ENCODE measurements around the gene PIPOX. TPM values are rescaled to one million over a fixed set of nuclear protein-coding genes. Genes with fewer than 3 reads are reported as not detected.

Gene PIPOX
- total and polyA plus RNA-seq, 2 of the 13 experiments (the other 11 are each of a cell fraction or from before 2014, with no cell fraction given) = 87.3 to 154 TPM

DNA sequence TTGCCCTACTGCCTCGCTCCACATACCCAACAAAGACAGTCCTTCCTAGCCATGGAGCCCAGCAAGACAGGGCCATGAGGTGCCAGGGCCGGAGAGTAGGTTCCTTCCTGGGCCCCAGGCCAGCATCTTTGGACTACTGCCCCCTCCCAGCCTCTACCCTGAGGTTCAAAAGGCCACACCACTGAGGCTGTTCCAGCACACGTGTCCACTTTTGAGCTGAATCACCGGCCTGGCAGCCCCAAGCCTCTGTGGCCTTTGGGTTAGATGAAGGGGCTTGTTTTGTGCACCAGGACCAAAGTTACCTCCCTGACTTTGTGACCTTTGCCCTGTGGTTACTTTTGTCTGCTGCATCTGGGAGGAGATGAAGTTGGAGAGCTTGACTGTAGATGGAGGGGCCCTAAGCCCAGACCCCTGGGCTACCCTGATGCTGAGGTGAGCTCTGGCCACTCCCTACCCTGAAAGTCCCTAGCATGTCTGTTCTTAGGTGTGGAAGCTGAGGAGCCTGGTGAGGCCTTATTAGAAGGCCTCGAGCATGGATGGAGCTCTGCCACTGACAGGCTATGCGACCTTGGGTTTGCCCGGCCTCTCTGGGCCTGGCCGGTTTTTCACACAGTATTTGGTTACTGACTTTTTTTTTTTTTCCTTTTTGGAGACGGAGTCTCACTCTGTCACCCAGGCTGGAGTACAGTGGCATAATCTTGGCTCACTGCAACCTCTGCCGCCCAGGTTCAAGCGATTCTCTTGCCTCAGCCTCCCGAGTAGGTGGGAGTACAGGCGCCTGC lies 49.1 kb upstream of the PIPOX start (continued):
- no peak for TF ChIP-seq ZNF549 (CRISPR knock-in tag; IDR thresholded peaks at IDR 0.05)
- TF ChIP-seq, protein P1, sequence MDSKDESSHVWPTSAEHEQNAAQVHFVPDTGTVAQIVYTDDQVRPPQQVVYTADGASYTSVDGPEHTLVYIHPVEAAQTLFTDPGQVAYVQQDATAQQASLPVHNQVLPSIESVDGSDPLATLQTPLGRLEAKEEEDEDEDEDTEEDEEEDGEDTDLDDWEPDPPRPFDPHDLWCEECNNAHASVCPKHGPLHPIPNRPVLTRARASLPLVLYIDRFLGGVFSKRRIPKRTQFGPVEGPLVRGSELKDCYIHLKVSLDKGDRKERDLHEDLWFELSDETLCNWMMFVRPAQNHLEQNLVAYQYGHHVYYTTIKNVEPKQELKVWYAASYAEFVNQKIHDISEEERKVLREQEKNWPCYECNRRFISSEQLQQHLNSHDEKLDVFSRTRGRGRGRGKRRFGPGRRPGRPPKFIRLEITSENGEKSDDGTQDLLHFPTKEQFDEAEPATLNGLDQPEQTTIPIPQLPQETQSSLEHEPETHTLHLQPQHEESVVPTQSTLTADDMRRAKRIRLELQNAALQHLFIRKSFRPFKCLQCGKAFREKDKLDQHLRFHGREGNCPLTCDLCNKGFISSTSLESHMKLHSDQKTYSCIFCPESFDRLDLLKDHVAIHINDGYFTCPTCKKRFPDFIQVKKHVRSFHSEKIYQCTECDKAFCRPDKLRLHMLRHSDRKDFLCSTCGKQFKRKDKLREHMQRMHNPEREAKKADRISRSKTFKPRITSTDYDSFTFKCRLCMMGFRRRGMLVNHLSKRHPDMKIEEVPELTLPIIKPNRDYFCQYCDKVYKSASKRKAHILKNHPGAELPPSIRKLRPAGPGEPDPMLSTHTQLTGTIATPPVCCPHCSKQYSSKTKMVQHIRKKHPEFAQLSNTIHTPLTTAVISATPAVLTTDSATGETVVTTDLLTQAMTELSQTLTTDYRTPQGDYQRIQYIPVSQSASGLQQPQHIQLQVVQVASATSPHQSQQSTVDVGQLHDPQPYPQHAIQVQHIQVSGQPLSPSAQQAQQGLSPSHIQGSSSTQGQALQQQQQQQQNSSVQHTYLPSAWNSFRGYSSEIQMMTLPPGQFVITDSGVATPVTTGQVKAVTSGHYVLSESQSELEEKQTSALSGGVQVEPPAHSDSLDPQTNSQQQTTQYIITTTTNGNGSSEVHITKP (CRISPR knock-in tag; IDR thresholded peaks at IDR 0.05; ENCODE audit: low read depth) = no peak
- TF ChIP-seq ZMYM3 (CRISPR knock-in tag; IDR thresholded peaks at IDR 0.05) = peak; percentile 60
- TF ChIP-seq, protein P2, sequence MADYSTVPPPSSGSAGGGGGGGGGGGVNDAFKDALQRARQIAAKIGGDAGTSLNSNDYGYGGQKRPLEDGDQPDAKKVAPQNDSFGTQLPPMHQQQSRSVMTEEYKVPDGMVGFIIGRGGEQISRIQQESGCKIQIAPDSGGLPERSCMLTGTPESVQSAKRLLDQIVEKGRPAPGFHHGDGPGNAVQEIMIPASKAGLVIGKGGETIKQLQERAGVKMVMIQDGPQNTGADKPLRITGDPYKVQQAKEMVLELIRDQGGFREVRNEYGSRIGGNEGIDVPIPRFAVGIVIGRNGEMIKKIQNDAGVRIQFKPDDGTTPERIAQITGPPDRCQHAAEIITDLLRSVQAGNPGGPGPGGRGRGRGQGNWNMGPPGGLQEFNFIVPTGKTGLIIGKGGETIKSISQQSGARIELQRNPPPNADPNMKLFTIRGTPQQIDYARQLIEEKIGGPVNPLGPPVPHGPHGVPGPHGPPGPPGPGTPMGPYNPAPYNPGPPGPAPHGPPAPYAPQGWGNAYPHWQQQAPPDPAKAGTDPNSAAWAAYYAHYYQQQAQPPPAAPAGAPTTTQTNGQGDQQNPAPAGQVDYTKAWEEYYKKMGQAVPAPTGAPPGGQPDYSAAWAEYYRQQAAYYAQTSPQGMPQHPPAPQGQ (CRISPR knock-in tag; IDR thresholded peaks at IDR 0.05; ENCODE audit: borderline replicate concordance) = no peak
- TF ChIP-seq AGO2 (optimal IDR thresholded peaks at IDR 0.05; ENCODE audit: low read depth, low read length) = no peak
- TF ChIP-seq, protein P3, sequence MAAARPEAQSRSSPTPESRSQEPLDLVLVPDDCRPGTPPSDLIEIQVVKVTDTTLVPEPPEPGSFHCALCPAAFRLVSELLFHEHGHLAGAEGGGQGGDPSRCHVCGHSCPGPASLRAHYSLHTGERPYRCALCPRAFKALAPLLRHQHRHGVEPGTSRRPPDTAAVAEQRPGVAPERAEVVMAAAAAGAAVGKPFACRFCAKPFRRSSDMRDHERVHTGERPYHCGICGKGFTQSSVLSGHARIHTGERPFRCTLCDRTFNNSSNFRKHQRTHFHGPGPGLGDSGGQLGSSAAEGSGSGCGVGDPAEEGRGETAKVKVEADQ (CRISPR knock-in tag; IDR thresholded peaks at IDR 0.05; ENCODE audit: borderline replicate concordance) = no peak
- no peak for TF ChIP-seq ZNF543 (CRISPR knock-in tag; IDR thresholded peaks at IDR 0.05)
- no peak for TF ChIP-seq ZNF547 (CRISPR knock-in tag; IDR thresholded peaks at IDR 0.05)
- TF ChIP-seq ZNF235 (CRISPR knock-in tag; IDR thresholded peaks at IDR 0.05; ENCODE audit: borderline replicate concordance) = no peak
- TF ChIP-seq, protein P4, sequence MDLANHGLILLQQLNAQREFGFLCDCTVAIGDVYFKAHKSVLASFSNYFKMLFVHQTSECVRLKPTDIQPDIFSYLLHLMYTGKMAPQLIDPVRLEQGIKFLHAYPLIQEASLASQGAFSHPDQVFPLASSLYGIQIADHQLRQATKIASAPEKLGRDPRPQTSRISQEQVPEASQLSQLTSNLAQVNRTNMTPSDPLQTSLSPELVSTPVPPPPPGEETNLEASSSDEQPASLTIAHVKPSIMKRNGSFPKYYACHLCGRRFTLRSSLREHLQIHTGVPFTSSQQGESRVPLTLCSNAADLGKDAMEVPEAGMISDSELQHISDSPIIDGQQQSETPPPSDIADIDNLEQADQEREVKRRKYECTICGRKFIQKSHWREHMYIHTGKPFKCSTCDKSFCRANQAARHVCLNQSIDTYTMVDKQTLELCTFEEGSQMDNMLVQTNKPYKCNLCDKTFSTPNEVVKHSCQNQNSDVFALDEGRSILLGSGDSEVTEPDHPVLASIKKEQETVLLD (CRISPR knock-in tag; IDR thresholded peaks at IDR 0.05; ENCODE audit: low read depth) = no peak
- peak; percentile 54 for TF ChIP-seq ZFX (CRISPR knock-in tag; IDR thresholded peaks at IDR 0.05; ENCODE audit: low read depth)
- TF ChIP-seq, protein P5, sequence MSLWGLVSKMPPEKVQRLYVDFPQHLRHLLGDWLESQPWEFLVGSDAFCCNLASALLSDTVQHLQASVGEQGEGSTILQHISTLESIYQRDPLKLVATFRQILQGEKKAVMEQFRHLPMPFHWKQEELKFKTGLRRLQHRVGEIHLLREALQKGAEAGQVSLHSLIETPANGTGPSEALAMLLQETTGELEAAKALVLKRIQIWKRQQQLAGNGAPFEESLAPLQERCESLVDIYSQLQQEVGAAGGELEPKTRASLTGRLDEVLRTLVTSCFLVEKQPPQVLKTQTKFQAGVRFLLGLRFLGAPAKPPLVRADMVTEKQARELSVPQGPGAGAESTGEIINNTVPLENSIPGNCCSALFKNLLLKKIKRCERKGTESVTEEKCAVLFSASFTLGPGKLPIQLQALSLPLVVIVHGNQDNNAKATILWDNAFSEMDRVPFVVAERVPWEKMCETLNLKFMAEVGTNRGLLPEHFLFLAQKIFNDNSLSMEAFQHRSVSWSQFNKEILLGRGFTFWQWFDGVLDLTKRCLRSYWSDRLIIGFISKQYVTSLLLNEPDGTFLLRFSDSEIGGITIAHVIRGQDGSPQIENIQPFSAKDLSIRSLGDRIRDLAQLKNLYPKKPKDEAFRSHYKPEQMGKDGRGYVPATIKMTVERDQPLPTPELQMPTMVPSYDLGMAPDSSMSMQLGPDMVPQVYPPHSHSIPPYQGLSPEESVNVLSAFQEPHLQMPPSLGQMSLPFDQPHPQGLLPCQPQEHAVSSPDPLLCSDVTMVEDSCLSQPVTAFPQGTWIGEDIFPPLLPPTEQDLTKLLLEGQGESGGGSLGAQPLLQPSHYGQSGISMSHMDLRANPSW (CRISPR knock-in tag; IDR thresholded peaks at IDR 0.05; ENCODE audit: borderline replicate concordance) = no peak
- TF ChIP-seq ZNF24 (IDR thresholded peaks at IDR 0.05) = no peak
- TF ChIP-seq SIN3B (IDR thresholded peaks at IDR 0.05; ENCODE audit: low read length) = no peak
- TF ChIP-seq SP5 (CRISPR knock-in tag; IDR thresholded peaks at IDR 0.05; ENCODE audit: borderline replicate concordance, low read depth) = no peak
- TF ChIP-seq, protein P6, sequence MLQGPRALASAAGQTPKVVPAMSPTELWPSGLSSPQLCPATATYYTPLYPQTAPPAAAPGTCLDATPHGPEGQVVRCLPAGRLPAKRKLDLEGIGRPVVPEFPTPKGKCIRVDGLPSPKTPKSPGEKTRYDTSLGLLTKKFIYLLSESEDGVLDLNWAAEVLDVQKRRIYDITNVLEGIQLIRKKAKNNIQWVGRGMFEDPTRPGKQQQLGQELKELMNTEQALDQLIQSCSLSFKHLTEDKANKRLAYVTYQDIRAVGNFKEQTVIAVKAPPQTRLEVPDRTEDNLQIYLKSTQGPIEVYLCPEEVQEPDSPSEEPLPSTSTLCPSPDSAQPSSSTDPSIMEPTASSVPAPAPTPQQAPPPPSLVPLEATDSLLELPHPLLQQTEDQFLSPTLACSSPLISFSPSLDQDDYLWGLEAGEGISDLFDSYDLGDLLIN (CRISPR knock-in tag; IDR thresholded peaks at IDR 0.05; ENCODE audit: borderline replicate concordance) = no peak
- TF ChIP-seq KDM1A (CRISPR knock-in tag; IDR thresholded peaks at IDR 0.05) = no peak
